ENCODE results near the gene PEX19. TPM values are rescaled to one million over a fixed set of nuclear protein-coding genes. Genes with fewer than 3 reads are reported as not detected.

The PEX19 gene
- total RNA-seq, 2 donors from 2014 or later: 15.6 to 18.5 TPM

DNA sequence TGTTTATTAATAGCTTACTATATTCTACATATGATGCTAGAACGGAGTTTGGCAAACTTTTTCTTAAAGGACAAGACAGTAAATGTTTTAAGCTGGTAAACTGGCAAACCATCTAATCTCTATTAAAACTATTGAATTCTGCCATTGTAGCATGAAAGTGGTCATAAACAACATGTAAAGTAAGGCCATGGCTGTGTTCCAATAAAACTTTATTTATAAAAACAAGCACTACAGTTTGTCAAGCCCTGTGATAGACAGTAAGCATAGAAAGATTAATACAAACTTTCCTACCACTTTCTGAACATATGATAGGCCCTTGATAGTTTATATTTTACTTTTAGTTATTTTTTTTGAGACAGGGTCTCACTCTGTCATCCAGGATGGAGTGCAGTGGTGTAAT lies 57.4 kb downstream of the PEX19 start:
- Histone ChIP-seq H3K9me3 (no peaks in the 10 kb centered on the region), H3K36me3 (replicated peaks in 1 of 2; ENCODE audit: insufficient read depth in 1 of 2, low read depth in 2 of 2) (peaks cover 11 to 51% of the 10 kb centered on the region in 2 donors), H3K27ac (no peak overlapping the region), H3K4me3 (no peak overlapping the region), H3K27me3 (no peaks in the 10 kb centered on the region), H3K4me1 (no peaks in the 10 kb centered on the region)
- ATAC-seq: no peak
- 91 to 96% methylated on average over 1 of the region's 1 CpG for WGBS, 2 donors
- TF ChIP-seq, protein P1, sequence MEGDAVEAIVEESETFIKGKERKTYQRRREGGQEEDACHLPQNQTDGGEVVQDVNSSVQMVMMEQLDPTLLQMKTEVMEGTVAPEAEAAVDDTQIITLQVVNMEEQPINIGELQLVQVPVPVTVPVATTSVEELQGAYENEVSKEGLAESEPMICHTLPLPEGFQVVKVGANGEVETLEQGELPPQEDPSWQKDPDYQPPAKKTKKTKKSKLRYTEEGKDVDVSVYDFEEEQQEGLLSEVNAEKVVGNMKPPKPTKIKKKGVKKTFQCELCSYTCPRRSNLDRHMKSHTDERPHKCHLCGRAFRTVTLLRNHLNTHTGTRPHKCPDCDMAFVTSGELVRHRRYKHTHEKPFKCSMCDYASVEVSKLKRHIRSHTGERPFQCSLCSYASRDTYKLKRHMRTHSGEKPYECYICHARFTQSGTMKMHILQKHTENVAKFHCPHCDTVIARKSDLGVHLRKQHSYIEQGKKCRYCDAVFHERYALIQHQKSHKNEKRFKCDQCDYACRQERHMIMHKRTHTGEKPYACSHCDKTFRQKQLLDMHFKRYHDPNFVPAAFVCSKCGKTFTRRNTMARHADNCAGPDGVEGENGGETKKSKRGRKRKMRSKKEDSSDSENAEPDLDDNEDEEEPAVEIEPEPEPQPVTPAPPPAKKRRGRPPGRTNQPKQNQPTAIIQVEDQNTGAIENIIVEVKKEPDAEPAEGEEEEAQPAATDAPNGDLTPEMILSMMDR (IDR thresholded peaks at IDR 0.05): no peak
- TF ChIP-seq POLR2A (IDR thresholded peaks at IDR 0.05): no peak
- DNase-seq: no peak
- intact Hi-C loops (cut with DNase I): no loop called here

DNA sequence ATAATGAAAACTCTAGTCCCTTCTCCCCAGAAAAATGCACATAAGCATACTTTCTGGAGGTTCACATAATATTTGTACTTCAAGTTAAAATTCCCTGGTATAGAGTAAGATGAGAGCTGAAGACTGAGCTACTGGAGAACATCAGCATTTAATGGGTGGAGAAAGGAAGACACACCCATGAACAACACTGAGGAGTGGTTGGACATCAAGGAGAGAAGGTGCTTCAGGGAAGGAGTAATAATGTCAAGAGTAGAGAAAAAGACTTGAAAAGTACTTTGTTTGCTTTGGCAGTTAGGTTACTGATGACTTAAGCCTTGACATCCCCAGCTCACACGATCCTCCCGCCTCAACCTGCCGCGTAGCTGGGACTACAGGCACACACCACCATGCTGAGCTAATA lies 57.9 kb downstream of the PEX19 start:
- H3K4me3 ChIP-seq: no peak overlapping the region
- ATAC-seq (no peak), DNase-seq (no peak)
- no peaks in the 10 kb centered on the region for H3K4me1 ChIP-seq
- peaks cover 11 to 55% of the 10 kb centered on the region in 2 donors for H3K36me3 ChIP-seq (replicated peaks in 1 of 2; ENCODE audit: insufficient read depth in 1 of 2, low read depth in 2 of 2)
- 77 to 82% methylated on average over 4 of the region's 4 CpGs for WGBS, 2 donors
- TF ChIP-seq, protein P1 (IDR thresholded peaks at IDR 0.05): no peak
- no peak for TF ChIP-seq POLR2A (IDR thresholded peaks at IDR 0.05)
- H3K27me3 ChIP-seq: no peaks in the 10 kb centered on the region
- H3K27ac ChIP-seq: no peak overlapping the region
- H3K9me3 ChIP-seq: no peaks in the 10 kb centered on the region
- intact Hi-C loops (cut with DNase I): no loop called here

Small RNAs within 50 kb of the gene (small RNA-seq; reads per million reads assigned to genes)
- not detected for gene RF00019

Other genes with a start within 250 kb of the PEX19 start
- gene KCNJ10, start 215.0 kb downstream of the PEX19 start, total RNA-seq: not detected
- not detected for gene KCNJ9, start 203.6 kb downstream of the PEX19 start, total RNA-seq
- 10 to 100 TPM; 18.4 to 46.8 TPM for gene IGSF8, start 186.5 kb downstream of the PEX19 start, total RNA-seq
- gene ATP1A2, start 169.4 kb downstream of the PEX19 start, total RNA-seq: 10 to 100 TPM in 1 of 2 donors, 1 to 10 TPM in 1; 1.6 to 41.2 TPM
- not detected for gene ATP1A4, start 133.5 kb downstream of the PEX19 start, total RNA-seq
- not detected for gene CASQ1, start 94.6 kb downstream of the PEX19 start, total RNA-seq
- 10 to 100 TPM; 21.4 to 23.9 TPM for gene PEA15, start 79.7 kb downstream of the PEX19 start, total RNA-seq
- gene DCAF8, start 22.6 kb downstream of the PEX19 start, total RNA-seq: 100 to 1,000 TPM; 123 to 190 TPM
- 10 to 100 TPM; 75.8 to 86.7 TPM for gene COPA, start 58.1 kb upstream of the PEX19 start, total RNA-seq
- 10 to 100 TPM; 30.7 to 39.2 TPM for gene NCSTN, start 58.2 kb upstream of the PEX19 start, total RNA-seq
- not detected for gene NHLH1, start 81.9 kb upstream of the PEX19 start, total RNA-seq
- 1 to 10 TPM; 3.6 to 7.8 TPM for gene VANGL2, start 115.4 kb upstream of the PEX19 start, total RNA-seq
- gene SLAMF6, start 238.1 kb upstream of the PEX19 start, total RNA-seq: under 1 TPM; 0.52 to 0.99 TPM